Fibroblast of lung (primary cell): Measurements from ENCODE around the gene CDC20B. TPM values are rescaled to one million over a fixed set of nuclear protein-coding genes. Genes with fewer than 3 reads are reported as not detected.
"Not testable (repeated sequence)": the region's sequence is repeated elsewhere in the genome, so short reads cannot be mapped to it uniquely, and the experiment has no call there.

Experiments used
- DNase-seq, 2 donors: peaks; one replicate each; pipeline versions ENCODE4 v3.0.0 to v3.0.0-alpha.2; 2010; ENCODE audit warnings: low read depth in 2 of 2
- H2AFZ ChIP-seq: 2 replicates; pipeline ENCODE4 v1.5.1; 2012; ENCODE audit warnings: low read length, control low read depth, inconsistent platforms
- H3K27ac ChIP-seq: 2 replicates; pipeline ENCODE4 v1.5.1; 2011; ENCODE audit warnings: low read length, control low read depth; ENCODE audit not compliant: insufficient read depth
- H3K27me3 ChIP-seq: 2 replicates; pipeline ENCODE4 v1.5.1; 2011; ENCODE audit warnings: mild to moderate bottlenecking, low read length; ENCODE audit not compliant: control insufficient read depth, insufficient read depth
- H3K36me3 ChIP-seq: 2 replicates; pipeline ENCODE4 v1.5.1; 2011; ENCODE audit warnings: low read length; ENCODE audit not compliant: control insufficient read depth, insufficient read depth
- H3K4me1 ChIP-seq: 2 replicates; pipeline ENCODE4 v1.5.1; 2011; ENCODE audit warnings: low read length; ENCODE audit not compliant: control insufficient read depth, insufficient read depth; ENCODE audit errors: extremely low read depth
- H3K4me2 ChIP-seq: 2 replicates; pipeline ENCODE4 v1.5.1; 2011; ENCODE audit warnings: low read length, control low read depth; ENCODE audit not compliant: insufficient read depth; ENCODE audit errors: extremely low read depth
- H3K4me3 ChIP-seq, 4 experiments: fragments of 200-600 bp in 1 of 4; sonication (generic) in 1 of 4; replicated peaks in 1 of 4; 2 replicates each; pipeline ENCODE4 v1.5.1; 2011 to 2016; ENCODE audit warnings: low read length in 4 of 4, low read depth in 3 of 4, mild to moderate bottlenecking in 3 of 4, control low read depth in 2 of 4, inconsistent platforms in 1 of 4, mixed read lengths in 1 of 4; ENCODE audit not compliant: insufficient read depth in 1 of 4; ENCODE audit errors: control extremely low read depth in 1 of 4
- H3K79me2 ChIP-seq: 2 replicates; pipeline ENCODE4 v1.5.1; 2012; ENCODE audit warnings: mild to moderate bottlenecking, low read length, inconsistent platforms; ENCODE audit not compliant: control insufficient read depth, insufficient read depth
- H3K9ac ChIP-seq: 2 replicates; pipeline ENCODE4 v1.5.1; 2011; ENCODE audit warnings: mild to moderate bottlenecking, low read length, control low read depth; ENCODE audit not compliant: insufficient read depth
- H3K9me3 ChIP-seq: 2 replicates; pipeline ENCODE4 v1.5.1; 2012; ENCODE audit warnings: low read depth, low read length; ENCODE audit not compliant: control insufficient read depth, insufficient read depth
- H4K20me1 ChIP-seq: 2 replicates; pipeline ENCODE4 v1.5.1; 2011; ENCODE audit warnings: low read length; ENCODE audit not compliant: control insufficient read depth, insufficient read depth; ENCODE audit errors: extremely low read depth
- CTCF ChIP-seq, 2 donors: IDR thresholded peaks in 1 of 2; conservative IDR thresholded peaks in 1 of 2; 1 replicate in 1 of 2; 2 replicates in 1 of 2; pipeline ENCODE4 v1.5.1; 2011 to 2012; ENCODE audit warnings: low read length in 2 of 2, control low read depth in 1 of 2, inconsistent platforms in 1 of 2, low read depth in 1 of 2, mild to moderate bottlenecking in 1 of 2
- EZH2 ChIP-seq: IDR thresholded peaks from 2 replicates; pipeline ENCODE4 v1.5.1; 2012; ENCODE audit warnings: low read length, control low read depth, mild to moderate bottlenecking; ENCODE audit errors: missing control alignments
- polyA plus RNA-seq, 2 donors: library from polyadenylated mRNA; depleted of rRNA in 1 of 2; stranded (reverse) in 1 of 2; unstranded in 1 of 2; fragments of >200 nt; gene quantifications; 2 replicates each; pipeline ENCODE4 v1.2.1, GENCODE V29; 2011 to 2012; ENCODE audit warnings: missing spikeins in 1 of 2
- total RNA-seq: library from RNA; depleted of rRNA; stranded (reverse); fragments of >200 nt; gene quantifications from 2 replicates; pipeline ENCODE4 v1.2.1, GENCODE V29; 2014

The CDC20B gene
- total and polyA plus RNA-seq, 2 donors (not counting 1 experiment from before 2014, with no cell fraction given), result under 0.01 TPM; not detected in 1

GRCh38 chr5:55101556-55102276, 71.3 kb downstream of the CDC20B start:
- no peak overlapping the region for H3K27ac ChIP-seq
- no peaks in the 10 kb centered on the region for H4K20me1 ChIP-seq
- H3K4me3 ChIP-seq, result no peak overlapping the region
- no peaks in the 10 kb centered on the region for H3K9me3 ChIP-seq
- no peak overlapping the region for H3K4me2 ChIP-seq
- no peak overlapping the region for H2AFZ ChIP-seq
- H3K27me3 ChIP-seq, result no peaks in the 10 kb centered on the region
- no peak for DNase-seq
- no peak overlapping the region for H3K9ac ChIP-seq
- H3K79me2 ChIP-seq, result no peaks in the 10 kb centered on the region
- no peak for TF ChIP-seq CTCF (conservative IDR thresholded peaks at IDR 0.05 in 1 of 2, IDR thresholded peaks at IDR 0.05 in 1 of 2; ENCODE audit: low read depth in 1 of 2, low read length in 2 of 2)
- no peak for TF ChIP-seq EZH2
- H3K36me3 ChIP-seq, result no peaks in the 10 kb centered on the region
- no peaks in the 10 kb centered on the region for H3K4me1 ChIP-seq

GRCh38 chr5:55101148-55101547, 71.8 kb downstream of the CDC20B start:
- H3K9ac ChIP-seq, H3K4me2 ChIP-seq, H3K9me3 ChIP-seq, H3K27ac ChIP-seq, H4K20me1 ChIP-seq, H3K4me3 ChIP-seq, H3K79me2 ChIP-seq, DNase-seq, H3K27me3 ChIP-seq, H3K4me1 ChIP-seq, H2AFZ ChIP-seq, H3K36me3 ChIP-seq: not testable (repeated sequence)

GRCh38 chr5:55096861-55097260, 76.1 kb downstream of the CDC20B start:
- Histone ChIP-seq H3K36me3 (no peaks in the 10 kb centered on the region), H3K9ac (no peak overlapping the region), H3K9me3 (no peaks in the 10 kb centered on the region), H3K27me3 (peaks cover 3% of the 10 kb centered on the region), H3K4me3 (no peak overlapping the region), H2AFZ (no peak overlapping the region), H3K4me1 (no peaks in the 10 kb centered on the region), H3K4me2 (no peak overlapping the region), H4K20me1 (no peaks in the 10 kb centered on the region), H3K27ac (no peak overlapping the region), H3K79me2 (no peaks in the 10 kb centered on the region)
- TF ChIP-seq EZH2 (no peak), CTCF (conservative IDR thresholded peaks at IDR 0.05 in 1 of 2, IDR thresholded peaks at IDR 0.05 in 1 of 2; ENCODE audit: low read depth in 1 of 2, low read length in 2 of 2) (no peak)
- no peak for DNase-seq
